ENCODE measurements around the gene PPP1R13L. TPM values are rescaled to one million over a fixed set of nuclear protein-coding genes. Genes with fewer than 3 reads are reported as not detected.
"Not testable (repeated sequence)": the region's sequence is repeated elsewhere in the genome, so short reads cannot be mapped to it uniquely, and the experiment has no call there.

Gene PPP1R13L
- polyA plus RNA-seq, 4 donors = 12.7 to 30.5 (median 21.3) TPM

DNA sequence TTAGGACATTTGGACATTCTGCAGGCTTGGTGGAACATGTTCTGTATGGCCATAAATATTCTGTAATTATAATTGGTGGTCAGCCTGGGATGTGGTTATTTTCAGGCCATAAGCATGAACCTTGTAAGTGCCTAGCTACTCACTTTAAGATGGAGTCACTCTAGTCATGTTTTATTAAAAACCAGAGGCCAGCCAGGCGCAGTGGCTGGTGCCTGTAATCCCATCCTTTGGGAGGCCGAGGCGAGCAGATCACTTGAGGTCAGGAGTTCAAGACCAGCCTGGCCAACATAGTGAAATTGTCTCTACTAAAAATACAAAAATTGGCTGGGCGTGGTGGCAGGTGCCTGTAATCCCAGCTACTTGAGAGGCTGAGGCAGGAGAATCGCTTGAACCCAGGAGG lies 2.7 kb upstream of the PPP1R13L start:
- not testable (repeated sequence) for FAIRE-seq; H3K9me3 ChIP-seq (ENCODE audit: control insufficient read depth in 2 of 2, insufficient read depth in 1 of 2, low read depth in 1 of 2, low read length in 1 of 2); H3K4me3 ChIP-seq (ENCODE audit: low read depth in 1 of 3, low read length in 3 of 3); H3K27ac ChIP-seq (ENCODE audit: low read depth in 1 of 3, low read length in 2 of 3); DNase-seq
- peaks cover 0 to 15% (median 4%) of the 10 kb centered on the region in 3 donors for H3K4me1 ChIP-seq (ENCODE audit: control insufficient read depth in 3 of 3, insufficient read depth in 2 of 3, low read depth in 1 of 3, low read length in 2 of 3)
- WGBS, 3 donors = 64 to 83% (median 76%) methylated on average over 5 of the region's 5 CpGs
- peaks cover 0 to 25% (median 0%) of the 10 kb centered on the region in 3 donors for H3K27me3 ChIP-seq (ENCODE audit: control insufficient read depth in 3 of 3, insufficient read depth in 3 of 3, low read length in 3 of 3)
- H3K36me3 ChIP-seq (ENCODE audit: control insufficient read depth in 3 of 3, insufficient read depth in 2 of 3, low read depth in 1 of 3, low read length in 3 of 3) = peaks cover 0 to 14% (median 0%) of the 10 kb centered on the region in 3 donors

DNA sequence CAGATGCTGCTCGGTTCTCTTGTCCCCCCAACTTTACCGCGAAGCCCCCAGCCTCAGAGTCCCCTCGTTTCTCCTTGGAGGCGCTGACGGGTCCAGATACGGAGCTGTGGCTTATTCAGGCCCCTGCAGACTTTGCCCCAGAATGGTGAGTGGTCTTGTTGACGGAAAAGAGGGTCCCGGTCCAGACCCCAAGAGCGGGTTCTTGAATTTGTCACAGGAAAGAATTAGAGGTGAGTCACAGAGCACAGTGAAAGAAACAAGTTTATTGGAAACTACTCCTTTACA lies 2.2 kb upstream of the PPP1R13L start:
- H3K27ac ChIP-seq (ENCODE audit: low read depth in 1 of 3, low read length in 2 of 3) = no peak overlapping the region
- peaks cover 0 to 11% (median 0%) of the 10 kb centered on the region in 3 donors for H3K36me3 ChIP-seq (ENCODE audit: control insufficient read depth in 3 of 3, insufficient read depth in 2 of 3, low read depth in 1 of 3, low read length in 3 of 3)
- H3K4me1 ChIP-seq (ENCODE audit: control insufficient read depth in 3 of 3, insufficient read depth in 2 of 3, low read depth in 1 of 3, low read length in 2 of 3) = peaks cover 0 to 20% (median 4%) of the 10 kb centered on the region in 3 donors
- H3K27me3 ChIP-seq (ENCODE audit: control insufficient read depth in 3 of 3, insufficient read depth in 3 of 3, low read length in 3 of 3) = peaks cover 0 to 26% (median 0%) of the 10 kb centered on the region in 3 donors
- DNase-seq (no peak), FAIRE-seq (no peak)
- 0 to 3% (median 1%) methylated on average over 10 of the region's 10 CpGs for WGBS, 3 donors
- peak overlapping the region in 2 of 3 donors; percentile 58 to 66 for H3K4me3 ChIP-seq (ENCODE audit: low read depth in 1 of 3, low read length in 3 of 3)
- no peaks in the 10 kb centered on the region for H3K9me3 ChIP-seq (ENCODE audit: control insufficient read depth in 2 of 2, insufficient read depth in 1 of 2, low read depth in 1 of 2, low read length in 1 of 2)

DNA sequence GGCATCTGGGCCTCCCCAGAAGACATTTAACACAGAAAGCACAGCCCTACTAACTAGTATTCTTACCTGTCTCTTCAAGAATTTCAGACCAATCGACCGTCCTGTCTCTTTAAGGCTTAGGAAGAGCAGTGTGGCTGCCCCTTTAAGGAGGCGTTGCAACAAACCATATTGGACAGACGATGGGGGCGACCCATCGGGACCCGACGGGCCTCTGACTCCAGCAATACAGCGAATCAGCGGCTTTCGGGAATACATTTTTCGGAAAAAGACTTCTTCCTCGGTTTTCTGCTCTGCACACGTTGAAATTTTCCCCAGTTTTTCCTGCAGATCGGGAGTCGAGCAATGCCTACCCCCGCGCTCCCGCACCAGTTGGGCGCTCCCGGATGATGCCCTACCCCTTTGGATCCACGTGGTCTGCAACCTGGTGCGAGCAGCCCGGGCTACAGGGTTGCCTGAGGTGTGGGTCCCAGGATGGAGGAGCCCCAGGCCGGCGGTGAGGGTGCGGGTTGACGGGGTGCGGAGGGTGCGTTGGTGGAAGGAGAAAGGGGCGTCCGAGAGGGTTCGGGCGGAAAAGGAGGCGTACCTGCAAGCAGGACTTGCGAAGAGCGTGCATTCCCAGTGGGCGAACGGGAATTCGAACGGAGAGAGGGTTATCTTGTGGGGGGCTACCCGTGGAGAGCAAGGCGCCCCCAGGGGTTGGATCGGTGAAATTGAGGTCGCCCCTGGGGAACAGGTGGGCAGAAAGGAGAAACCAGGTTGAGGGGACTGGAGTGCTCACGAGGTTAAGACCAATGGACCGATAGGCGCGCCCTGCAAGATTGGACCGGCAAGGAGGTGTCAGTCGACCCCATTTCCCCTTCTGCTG lies 1.6 kb upstream of the PPP1R13L start, which contains the start of gene POLR1G:
Gene POLR1G (plus strand): TSS at position 419 of the 865 bp plus-strand sequence. CDS start 53 bp downstream, at position 472.
- H3K27me3 ChIP-seq (ENCODE audit: control insufficient read depth in 3 of 3, insufficient read depth in 3 of 3, low read length in 3 of 3) = peaks cover 0 to 26% (median 0%) of the 10 kb centered on the region in 3 donors
- H3K27ac ChIP-seq (ENCODE audit: low read depth in 1 of 3, low read length in 2 of 3) = peak within 1 kb of the TSS; percentile 68 to 92 (median 88)
- H3K4me1 ChIP-seq (ENCODE audit: control insufficient read depth in 3 of 3, insufficient read depth in 2 of 3, low read depth in 1 of 3, low read length in 2 of 3) = peaks cover 0 to 20% (median 4%) of the 10 kb centered on the region in 3 donors
- H3K9me3 ChIP-seq (ENCODE audit: control insufficient read depth in 2 of 2, insufficient read depth in 1 of 2, low read depth in 1 of 2, low read length in 1 of 2) = no peaks in the 10 kb centered on the region
- WGBS, 3 donors = 0 to 1% (median 0%) methylated on average over 44 to 51 of the region's 51 CpGs
- FAIRE-seq (no peak), DNase-seq (peak; percentile 90 to 94)
- H3K4me3 ChIP-seq (ENCODE audit: low read depth in 1 of 3, low read length in 3 of 3) = peak within 1 kb of the TSS; percentile 55 to 66 (median 58)
- H3K36me3 ChIP-seq (ENCODE audit: control insufficient read depth in 3 of 3, insufficient read depth in 2 of 3, low read depth in 1 of 3, low read length in 3 of 3) = peaks cover 0 to 10% (median 0%) of the 10 kb centered on the region in 3 donors

DNA sequence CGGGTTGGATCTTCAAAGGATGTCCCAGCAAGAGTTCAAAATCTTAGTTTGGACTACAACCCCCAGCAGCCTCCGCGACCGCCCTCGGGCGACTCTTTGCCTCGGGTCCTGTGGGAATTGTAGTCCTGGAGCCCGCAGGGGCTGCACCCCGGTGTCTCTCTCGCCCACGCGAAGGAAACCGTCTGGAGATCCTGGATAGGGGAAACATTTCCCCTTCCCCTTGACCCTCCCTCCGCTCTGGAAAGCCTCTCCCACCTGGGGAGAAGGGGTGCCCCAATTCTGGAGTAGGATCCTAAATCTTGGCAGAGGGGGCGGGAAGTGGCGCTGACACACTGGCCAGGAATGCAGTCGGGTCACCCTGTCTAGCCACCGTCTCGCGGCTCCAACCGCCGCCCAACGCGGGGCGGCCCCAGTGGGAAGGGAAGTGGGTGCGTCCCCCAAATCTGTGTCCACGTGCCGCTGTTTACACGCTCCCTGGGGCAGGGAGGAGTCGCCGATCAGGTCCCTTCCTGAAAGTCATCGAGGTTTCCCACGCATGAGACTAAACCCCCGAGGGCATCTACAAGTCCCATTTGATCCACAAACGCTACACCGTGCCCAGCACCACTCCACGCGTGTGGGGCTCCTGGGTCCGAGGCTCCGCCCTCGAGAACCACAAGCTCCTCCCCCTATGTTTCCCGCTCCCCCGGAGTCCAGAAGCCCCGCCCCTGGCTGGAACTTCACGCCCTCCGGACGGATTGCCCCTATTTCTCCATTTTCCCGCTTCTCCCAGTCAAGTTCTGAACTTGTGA lies 761 bp upstream of the PPP1R13L start:
- Histone ChIP-seq H3K36me3 (ENCODE audit: control insufficient read depth in 3 of 3, insufficient read depth in 2 of 3, low read depth in 1 of 3, low read length in 3 of 3) (peaks cover 0 to 10% (median 0%) of the 10 kb centered on the region in 3 donors), H3K4me1 (ENCODE audit: control insufficient read depth in 3 of 3, insufficient read depth in 2 of 3, low read depth in 1 of 3, low read length in 2 of 3) (peaks cover 0 to 20% (median 4%) of the 10 kb centered on the region in 3 donors), H3K27me3 (ENCODE audit: control insufficient read depth in 3 of 3, insufficient read depth in 3 of 3, low read length in 3 of 3) (peaks cover 0 to 26% (median 0%) of the 10 kb centered on the region in 3 donors), H3K9me3 (ENCODE audit: control insufficient read depth in 2 of 2, insufficient read depth in 1 of 2, low read depth in 1 of 2, low read length in 1 of 2) (no peaks in the 10 kb centered on the region), H3K27ac (ENCODE audit: low read depth in 1 of 3, low read length in 2 of 3) (peak overlapping the region; percentile 68 to 92 (median 88)), H3K4me3 (ENCODE audit: low read depth in 1 of 3, low read length in 3 of 3) (peak overlapping the region; percentile 55 to 66 (median 58))
- no peak for FAIRE-seq
- peak; percentile 92 to 93 for DNase-seq
- 0 to 1% (median 0%) methylated on average over 46 to 48 of the region's 48 CpGs for WGBS, 3 donors

DNA sequence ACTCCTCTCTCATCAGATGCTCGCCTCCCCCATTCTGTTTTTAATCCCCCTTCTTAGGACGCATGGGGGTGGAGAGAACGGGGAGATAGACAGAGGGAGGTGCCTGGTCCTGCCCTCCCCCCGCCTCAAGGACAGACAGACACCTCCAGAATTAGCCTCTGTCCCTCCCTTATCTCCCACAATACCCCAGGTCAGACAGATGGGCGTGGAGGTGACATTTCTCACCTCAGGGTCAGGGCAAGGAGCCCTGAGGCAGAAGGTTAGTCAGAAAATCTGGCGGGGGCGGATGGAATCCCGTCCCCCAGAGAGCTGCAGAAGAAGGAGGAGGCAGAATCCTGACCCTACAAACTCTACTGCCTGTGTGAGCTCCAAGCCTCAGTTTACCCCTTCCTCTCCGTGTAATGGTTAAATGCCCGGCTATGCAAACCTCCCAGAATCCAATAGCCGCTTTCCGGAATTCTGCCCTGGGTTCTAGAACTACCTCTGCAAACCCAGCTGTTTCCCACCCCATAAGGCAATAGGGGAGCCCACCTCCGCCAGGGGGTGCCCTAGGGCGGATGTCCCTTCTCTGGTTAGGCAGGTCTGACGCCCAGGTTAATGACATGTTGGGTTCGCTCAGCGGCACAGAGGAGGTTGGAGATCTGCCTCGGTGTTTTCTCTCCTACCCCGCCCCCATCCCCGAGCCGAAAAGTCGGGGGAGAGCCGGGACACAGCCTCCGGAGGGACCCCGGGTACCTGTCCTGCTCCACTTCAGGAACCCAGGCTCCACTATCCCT lies 900 bp downstream of the PPP1R13L start:
- H3K9me3 ChIP-seq (ENCODE audit: control insufficient read depth in 2 of 2, insufficient read depth in 1 of 2, low read depth in 1 of 2, low read length in 1 of 2) = no peaks in the 10 kb centered on the region
- H3K4me3 ChIP-seq (ENCODE audit: low read depth in 1 of 3, low read length in 3 of 3) = peak overlapping the region; percentile 37 to 66 (median 58)
- peak overlapping the region in 1 of 3 donors; percentile 92 for H3K27ac ChIP-seq (ENCODE audit: low read depth in 1 of 3, low read length in 2 of 3)
- 19 to 21% (median 21%) methylated on average over 25 of the region's 25 CpGs for WGBS, 3 donors
- H3K36me3 ChIP-seq (ENCODE audit: control insufficient read depth in 3 of 3, insufficient read depth in 2 of 3, low read depth in 1 of 3, low read length in 3 of 3) = peaks cover 0 to 13% (median 0%) of the 10 kb centered on the region in 3 donors
- peaks cover 0 to 26% (median 0%) of the 10 kb centered on the region in 3 donors for H3K27me3 ChIP-seq (ENCODE audit: control insufficient read depth in 3 of 3, insufficient read depth in 3 of 3, low read length in 3 of 3)
- no peak for FAIRE-seq
- DNase-seq = peak; percentile 71 to 74
- H3K4me1 ChIP-seq (ENCODE audit: control insufficient read depth in 3 of 3, insufficient read depth in 2 of 3, low read depth in 1 of 3, low read length in 2 of 3) = peaks cover 0 to 20% (median 4%) of the 10 kb centered on the region in 3 donors

DNA sequence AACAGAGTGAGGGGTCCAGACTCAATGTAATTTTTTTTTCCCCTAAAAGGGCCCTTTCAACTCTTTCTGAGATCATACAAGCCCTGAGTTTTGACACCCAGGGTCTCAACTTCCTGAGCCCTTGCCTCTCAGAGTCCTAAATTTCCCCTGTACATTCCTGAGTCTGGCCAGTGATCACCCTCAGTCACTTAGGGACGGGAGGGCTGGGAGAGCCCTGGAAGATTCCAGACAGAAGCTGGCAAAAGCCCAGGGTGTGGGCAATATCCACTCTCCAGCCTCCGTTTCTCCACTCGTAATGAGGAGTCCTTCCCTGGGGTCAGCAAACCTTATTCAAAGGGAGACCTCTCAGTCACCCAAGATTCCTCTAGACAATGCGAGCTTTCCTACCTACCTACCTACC lies 1.6 kb downstream of the PPP1R13L start:
- Histone ChIP-seq H3K27ac (ENCODE audit: low read depth in 1 of 3, low read length in 2 of 3) (no peak overlapping the region), H3K36me3 (ENCODE audit: control insufficient read depth in 3 of 3, insufficient read depth in 2 of 3, low read depth in 1 of 3, low read length in 3 of 3) (peaks cover 0 to 12% (median 0%) of the 10 kb centered on the region in 3 donors), H3K27me3 (ENCODE audit: control insufficient read depth in 3 of 3, insufficient read depth in 3 of 3, low read length in 3 of 3) (peaks cover 0 to 26% (median 0%) of the 10 kb centered on the region in 3 donors), H3K4me1 (ENCODE audit: control insufficient read depth in 3 of 3, insufficient read depth in 2 of 3, low read depth in 1 of 3, low read length in 2 of 3) (peaks cover 0 to 24% (median 4%) of the 10 kb centered on the region in 3 donors), H3K4me3 (ENCODE audit: low read depth in 1 of 3, low read length in 3 of 3) (no peak overlapping the region), H3K9me3 (ENCODE audit: control insufficient read depth in 2 of 2, insufficient read depth in 1 of 2, low read depth in 1 of 2, low read length in 1 of 2) (no peaks in the 10 kb centered on the region)
- DNase-seq (no peak), FAIRE-seq (no peak)
- 67 to 78% (median 72%) methylated on average over 4 of the region's 4 CpGs for WGBS, 3 donors

DNA sequence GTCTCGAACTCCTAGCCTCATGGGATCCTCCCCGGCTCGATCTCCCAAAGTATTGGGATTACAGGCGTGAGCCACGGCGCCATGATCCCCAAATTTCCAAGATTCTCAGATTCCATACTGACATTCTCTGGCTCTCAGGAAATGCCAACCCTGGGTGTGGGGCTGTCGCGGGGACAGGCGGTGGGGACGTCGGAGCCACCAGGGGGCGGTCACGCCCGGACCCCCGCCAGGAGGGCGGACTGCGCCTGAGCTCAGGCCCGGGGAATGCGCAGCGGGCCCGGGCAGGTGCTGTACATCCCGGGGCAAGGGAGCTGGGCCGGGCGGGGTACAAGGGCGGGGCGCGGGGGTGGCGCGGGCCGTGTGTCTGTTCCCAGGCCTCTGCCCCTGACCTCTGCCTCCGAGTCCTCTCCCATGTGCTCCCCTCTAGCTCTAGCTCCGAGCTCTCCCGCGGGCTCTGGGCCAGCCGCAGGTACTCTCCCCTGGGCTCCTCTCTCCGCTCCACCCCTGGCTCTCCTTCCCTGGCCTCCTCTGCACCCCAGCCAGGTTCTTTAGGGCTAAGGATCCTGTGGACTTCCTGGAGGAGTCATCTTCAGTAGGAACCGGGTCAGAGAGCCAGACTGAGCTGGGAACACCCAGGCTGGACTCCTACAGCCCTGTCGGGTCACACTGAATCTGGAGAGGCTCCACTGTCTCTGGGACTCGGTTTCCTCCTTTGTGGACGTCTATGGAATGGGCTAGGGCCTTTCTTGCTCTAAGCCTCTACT lies 2.4 kb downstream of the PPP1R13L start:
- Histone ChIP-seq H3K36me3 (ENCODE audit: control insufficient read depth in 3 of 3, insufficient read depth in 2 of 3, low read depth in 1 of 3, low read length in 3 of 3) (peaks cover 0 to 11% (median 0%) of the 10 kb centered on the region in 3 donors), H3K4me3 (ENCODE audit: low read depth in 1 of 3, low read length in 3 of 3) (peak overlapping the region in 1 of 3 donors; percentile 12), H3K4me1 (ENCODE audit: control insufficient read depth in 3 of 3, insufficient read depth in 2 of 3, low read depth in 1 of 3, low read length in 2 of 3) (peaks cover 0 to 30% (median 4%) of the 10 kb centered on the region in 3 donors), H3K9me3 (ENCODE audit: control insufficient read depth in 2 of 2, insufficient read depth in 1 of 2, low read depth in 1 of 2, low read length in 1 of 2) (no peaks in the 10 kb centered on the region), H3K27ac (ENCODE audit: low read depth in 1 of 3, low read length in 2 of 3) (peak overlapping the region in 2 of 3 donors; percentile 5 to 43), H3K27me3 (ENCODE audit: control insufficient read depth in 3 of 3, insufficient read depth in 3 of 3, low read length in 3 of 3) (peaks cover 0 to 31% (median 0%) of the 10 kb centered on the region in 3 donors)
- peak; percentile 75 to 78 for DNase-seq
- WGBS, 3 donors = 10 to 17% (median 12%) methylated on average over 31 to 40 of the region's 40 CpGs
- no peak for FAIRE-seq

All from small intestine (tissue), 7 donors.